Stimulated activated CD8-positive, alpha-beta memory T cell treated with anti-CD3 and anti-CD28 coated beads, Interleukin-2, amount 100 ng/mL, for 48 hours (primary cell): Measurements from ENCODE around the gene TH.

ENCODE experiments used
- DNase-seq, 2 donors: peaks; one replicate each; pipeline ENCODE4 v3.0.0-alpha.2; 2020; ENCODE audit warnings: low read depth in 2 of 2

The TH gene

GRCh38 chr11:2171591-2172003, at the start of gene TH:
Gene TH (minus strand): TSS chr11:2171815. CDS start chr11:2171786, 29 bp downstream.
- DNase-seq: no peak

- no peak for DNase-seq
Measured at GRCh38 chr11:2221024-2221423, 49.4 kb upstream of the TH start.

- no peak for DNase-seq
Measured at GRCh38 chr11:2220173-2220771, 48.7 kb upstream of the TH start.

GRCh38 chr11:2219318-2220017, 47.9 kb upstream of the TH start:
- no peak for DNase-seq

- DNase-seq: no peak
Measured at GRCh38 chr11:2218031-2218633, 46.5 kb upstream of the TH start.

GRCh38 chr11:2217211-2218030, 45.8 kb upstream of the TH start:
- no peak for DNase-seq

- DNase-seq: no peak
Measured at GRCh38 chr11:2216400-2217064, 44.9 kb upstream of the TH start.

- no peak for DNase-seq
Measured at GRCh38 chr11:2215561-2216399, 44.2 kb upstream of the TH start.

GRCh38 chr11:2215230-2215560, 43.6 kb upstream of the TH start:
- no peak for DNase-seq

GRCh38 chr11:2214527-2215229, 43.1 kb upstream of the TH start:
- no peak for DNase-seq

- DNase-seq: no peak
Measured at GRCh38 chr11:2213890-2214526, 42.4 kb upstream of the TH start.

GRCh38 chr11:2213384-2213842, 41.8 kb upstream of the TH start:
- peak in 1 of 2 donors; percentile 14 for DNase-seq

GRCh38 chr11:2212411-2213251, 41.0 kb upstream of the TH start:
- DNase-seq: no peak

- DNase-seq: no peak
Measured at GRCh38 chr11:2211113-2211971, 39.7 kb upstream of the TH start.

- no peak for DNase-seq
Measured at GRCh38 chr11:2210366-2211112, 38.9 kb upstream of the TH start.

GRCh38 chr11:2209900-2210321, 38.3 kb upstream of the TH start:
- DNase-seq: no peak

GRCh38 chr11:2209370-2209801, 37.8 kb upstream of the TH start:
- DNase-seq: no peak
